HepG2 (cell line): ENCODE results near the gene EFNA3. TPM values are rescaled to one million over a fixed set of nuclear protein-coding genes. Genes with fewer than 3 reads are reported as not detected.

Experiments
- ATAC-seq: fragments of 200-7000 bp; cut with Tn5 transposase; 3 replicates; pipeline ENCODE4 v1.9.1; 2020; ENCODE audit warnings: mild to moderate bottlenecking, moderate library complexity
- BruUV-seq: library from RNA; stranded (reverse); fragments of 400-500 nt; replicated peaks from 2 replicates; lab custom pipeline; 2021; lab: Mats Ljungman, UMichigan
- CTCF ChIA-PET: fragments of 300-600 bp; formaldehyde crosslinking; extraction: SDS; loops from one replicate; lab custom pipeline; 2021; ENCODE audit warnings: low total read pairs, inconsistent platforms, low intra/inter-chr PET ratio; lab: Yijun Ruan, JAX
- POLR2A ChIA-PET: fragments of 350-600 bp; sonication (Branson Sonifier 250); formaldehyde crosslinking; loops from one replicate; lab custom pipeline; 2020; ENCODE audit warnings: antibody characterized with exemption, inconsistent platforms; lab: Yijun Ruan, JAX
- DNase-seq: peaks from one replicate; pipeline ENCODE4 v3.0.0-alpha.2; 2015; ENCODE audit warnings: low spot score
- FAIRE-seq: peaks from 3 replicates; lab custom pipeline; 2011; peaks lifted over from hg19 to GRCh38; lab: Jason Lieb, UNC
- H2AFZ ChIP-seq: one replicate; pipeline ENCODE4 v1.6.1; 2011; ENCODE audit warnings: low read length, inconsistent platforms
- H3K27ac ChIP-seq: fragments of 300-600 bp; 3 replicates; pipeline ENCODE4 v1.8.0; 2011; ENCODE audit warnings: mixed run types, mild to moderate bottlenecking, mixed read lengths, low read length, inconsistent platforms; ENCODE audit not compliant: insufficient read depth; ENCODE audit errors: extremely low read length
- H3K27me3 ChIP-seq, 2 experiments: fragments of 200-600 bp in 1 of 2; 2 replicates in 1 of 2; 3 replicates in 1 of 2; pipeline versions ENCODE4 v1.6.0 to v1.8.0; 2011; ENCODE audit warnings: low read length in 2 of 2, mild to moderate bottlenecking in 2 of 2, moderate library complexity in 2 of 2, inconsistent platforms in 1 of 2; ENCODE audit not compliant: insufficient read depth in 2 of 2, control insufficient read depth in 1 of 2
- H3K36me3 ChIP-seq, 2 experiments: fragments of 200-600 bp in 1 of 2; replicated peaks in 1 of 2; 2 replicates in 1 of 2; 3 replicates in 1 of 2; pipeline versions ENCODE4 v1.5.1 to v1.8.0; 2011; ENCODE audit warnings: low read length in 2 of 2, inconsistent platforms in 1 of 2; ENCODE audit not compliant: insufficient read depth in 2 of 2, control insufficient read depth in 1 of 2
- H3K4me1 ChIP-seq: 2 replicates; pipeline ENCODE4 v1.5.1; 2012; ENCODE audit warnings: low read length, inconsistent platforms; ENCODE audit not compliant: insufficient read depth
- H3K4me2 ChIP-seq: 2 replicates; pipeline ENCODE4 v1.6.0; 2011; ENCODE audit warnings: low read depth, low read length, inconsistent platforms
- H3K4me3 ChIP-seq, 3 experiments: fragments of 200-600 bp in 1 of 3; sonication (generic), shearing (Covaris generic) in 1 of 3; replicated peaks in 1 of 3; 2 replicates each; pipeline ENCODE4 v1.5.1; 2011 to 2016; ENCODE audit warnings: low read length in 3 of 3, inconsistent platforms in 2 of 3, low read depth in 2 of 3, mild to moderate bottlenecking in 2 of 3, control low read depth in 1 of 3, mixed read lengths in 1 of 3; ENCODE audit not compliant: insufficient read depth in 1 of 3
- H3K79me2 ChIP-seq: one replicate; pipeline ENCODE4 v1.6.1; 2011; ENCODE audit warnings: low read length, inconsistent platforms; ENCODE audit not compliant: insufficient read depth
- H3K9ac ChIP-seq: 2 replicates; pipeline ENCODE4 v1.6.0; 2011; ENCODE audit warnings: mild to moderate bottlenecking, low read depth, low read length, inconsistent platforms; ENCODE audit not compliant: insufficient read depth
- H3K9me3 ChIP-seq: 2 replicates; pipeline ENCODE4 v1.5.1; 2012; ENCODE audit warnings: mild to moderate bottlenecking, low read length
- H4K20me1 ChIP-seq: 2 replicates; pipeline ENCODE4 v1.6.0; 2011; ENCODE audit warnings: inconsistent platforms, mild to moderate bottlenecking, low read length, moderate library complexity; ENCODE audit not compliant: insufficient read depth
- DPF2 ChIP-seq: sonication (generic); formaldehyde crosslinking; IDR thresholded peaks from 2 replicates; pipeline ENCODE4 v1.4.0; 2020; ENCODE audit warnings: mild to moderate bottlenecking, low read depth, missing genetic modification reagents, borderline replicate concordance
- EP300 ChIP-seq, 3 experiments: sonication (generic) in 1 of 3; formaldehyde crosslinking in 1 of 3; IDR thresholded peaks; 2 replicates each; pipeline versions ENCODE4 v1.5.1 to v1.6.1; 2011 to 2020; ENCODE audit warnings: low read depth in 2 of 3, low read length in 2 of 3, borderline replicate concordance in 1 of 3, improper control_type of control experiment in 1 of 3, mild to moderate bottlenecking in 1 of 3, missing genetic modification reagents in 1 of 3, moderate library complexity in 1 of 3
- HNRNPL ChIP-seq: fragments of 200-400 bp; formaldehyde crosslinking; IDR thresholded peaks from 2 replicates; pipeline ENCODE4 v1.6.1; 2017; ENCODE audit warnings: mild to moderate bottlenecking, low read depth, low read length
- HOXA3 ChIP-seq: sonication (generic); formaldehyde crosslinking; IDR thresholded peaks from 2 replicates; pipeline ENCODE4 v1.5.0; 2020; ENCODE audit warnings: missing genetic modification reagents
- MTA1 ChIP-seq: sonication (generic); formaldehyde crosslinking; IDR thresholded peaks from 2 replicates; pipeline ENCODE4 v1.4.0; 2020; ENCODE audit warnings: missing genetic modification reagents, mild to moderate bottlenecking, borderline replicate concordance
- NAIF1 ChIP-seq: sonication (generic); formaldehyde crosslinking; IDR thresholded peaks from 2 replicates; pipeline ENCODE4 v1.5.0; 2020; ENCODE audit warnings: mild to moderate bottlenecking, missing genetic modification reagents, borderline replicate concordance
- TFE3 ChIP-seq: IDR thresholded peaks from 2 replicates; pipeline ENCODE4 v1.6.1; 2016
- THRA ChIP-seq: sonication (generic); formaldehyde crosslinking; IDR thresholded peaks from 2 replicates; pipeline ENCODE4 v1.4.0; 2020; ENCODE audit warnings: missing genetic modification reagents, borderline replicate concordance
- ZNF646 ChIP-seq: sonication (generic); formaldehyde crosslinking; IDR thresholded peaks from 2 replicates; pipeline ENCODE4 v1.9.0; 2021; ENCODE audit warnings: mild to moderate bottlenecking, missing genetic modification reagents
- ZNF746 ChIP-seq: sonication (generic); formaldehyde crosslinking; IDR thresholded peaks from 2 replicates; pipeline ENCODE4 v1.8.0; 2022; ENCODE audit warnings: mild to moderate bottlenecking, missing genetic modification reagents
- WGBS: methylation state at CpG from one replicate; pipeline ENCODE4 v1.1.6; 2017; ENCODE audit warnings: low lambda C conversion rate; 5-methylcytosine and 5-hydroxymethylcytosine counted together
- in situ Hi-C: cut with HindIII; loops from 2 replicates; pipeline ENCODE4 v1.10.0; 2017; ENCODE audit warnings: low pct_unique_long_range_greater_than_20kb; ENCODE audit not compliant: extremely low pct_ligation_motif_present
- intact Hi-C: fragments of 100-400 bp; cut with micrococcal nuclease; formaldehyde crosslinking; loops from one replicate; pipeline ENCODE4 v1.10.0; 2022; ENCODE audit not compliant: unreplicated experiment
- polyA plus RNA-seq, 8 experiments: library from polyadenylated mRNA; depleted of rRNA in 3 of 8; stranded (reverse) in 7 of 8; unstranded in 1 of 8; fragments of >200 nt; fragmentation: Illumina TruSeq in 4 of 8; extraction: Trizol in 4 of 8; gene quantifications; 2 replicates each; pipeline versions ENCODE4 v1.2.1 to v1.2.3, GENCODE V29; 2011 to 2016; ENCODE audit warnings: low read depth in 4 of 8, missing spikeins in 1 of 8, mixed read lengths in 1 of 8; ENCODE audit not compliant: insufficient read depth in 1 of 8
- total RNA-seq, 5 experiments: library from RNA; depleted of rRNA; stranded (reverse); fragments of >200 nt; fragmentation: Illumina TruSeq; extraction: Trizol; gene quantifications; 2 replicates each; pipeline ENCODE4 v1.2.3, GENCODE V29; 2016; ENCODE audit warnings: low read depth in 1 of 5

EFNA3 gene
- total and polyA plus RNA-seq, 2 of the 13 experiments (the other 11 are each of a cell fraction or from before 2014, with no cell fraction given) = 1.0 to 5.7 TPM

GRCh38 chr1:155124503-155125463 lies 46.1 kb downstream of the EFNA3 start:
- ChIA-PET CTCF (interaction anchor here (1.0 to 2.0 kb wide), 2 partner anchors 31 to 43 kb away, joined by 3 to 8 read pairs; no protein-coding TSS in a partner anchor), POLR2A (interaction anchor here (1.1 to 6.4 kb wide), 20 partner anchors 10 to 152 kb away, joined by 3 to 144 read pairs (median 8); partner anchors contain the start of genes ADAM15, CKS1B, CLK2 and DPM3)
- Histone ChIP-seq H3K27me3 (no peaks in the 10 kb centered on the region; a peak in 1 of 5 replicates), H3K9me3 (no peaks in the 10 kb centered on the region), H2AFZ (no peak overlapping the region), H3K4me3 (peak overlapping the region; percentile 56 to 99 (median 96)), H3K36me3 (0 out of 5 replicates have a peak, but pooled peaks cover 0 to 6% of the 10 kb centered on the region in 2 experiments), H3K4me1 (peaks cover 35% of the 10 kb centered on the region), H3K4me2 (peak overlapping the region; percentile 86), H3K27ac (peak overlapping the region; percentile 100), H4K20me1 (peaks cover 6% of the 10 kb centered on the region; the same call in 1 of the 2 replicates), H3K9ac (peak overlapping the region; percentile 99), H3K79me2 (peaks cover 30% of the 10 kb centered on the region)
- in situ Hi-C loops = loop anchor here (5.0 kb wide), 1 partner anchor 32 kb away; no protein-coding TSS in a partner anchor
- peak; percentile 1; the same call in 1 of the 3 replicates for ATAC-seq
- WGBS = 7% methylated on average over 9 of the region's 16 CpGs
- intact Hi-C loops = loop anchor here (5.0 kb wide), 2 partner anchors 32 to 958 kb away; partner anchors contain the start of gene MEX3A
- peak; percentile 39 for FAIRE-seq
- no TSS peak for BruUV-seq
- no peak for DNase-seq
- peak; percentile 23; the same call in 1 of the 2 replicates for TF ChIP-seq DPF2
- TF ChIP-seq TFE3 (CRISPR knock-in tag) = 0 out of 2 replicates have a peak, but pooled peaks have one; percentile 8
- no peak for TF ChIP-seq NAIF1 (CRISPR knock-in tag)
- TF ChIP-seq THRA (CRISPR knock-in tag) = peak; percentile 51; the same call in 1 of the 2 replicates
- TF ChIP-seq HNRNPL = peak; percentile 35; the same call in 1 of the 2 replicates
- 0 out of 2 replicates have a peak, but pooled peaks have one; percentile 40 for TF ChIP-seq MTA1 (CRISPR knock-in tag)
- peak; percentile 12 for TF ChIP-seq HOXA3
- no peak for TF ChIP-seq ZNF646 (CRISPR knock-in tag)
- TF ChIP-seq EP300 (IDR thresholded peaks at IDR 0.05; ENCODE audit: low read depth in 2 of 2, low read length in 2 of 2) = peak in 1 of 2 experiments; percentile 42; a peak in 1 of 4 replicates
- TF ChIP-seq EP300 (CRISPR knock-in tag; IDR thresholded peaks at IDR 0.05; ENCODE audit: borderline replicate concordance) = no peak
- TF ChIP-seq ZNF746 (CRISPR knock-in tag) = no peak
